GM21737 (cell line): ENCODE measurements around the gene OR2A2.
A peak's percentile ranks its signal among the peaks of the same experiment; 100 is the strongest.
"Not testable (repeated sequence)": the region's sequence is repeated elsewhere in the genome, so short reads cannot be mapped to it uniquely, and the experiment has no call there.

Source experiments
- ATAC-seq: cut with Tn5 transposase; IDR thresholded peaks from one replicate; pipeline ENCODE4 v1.9.1; 2021; ENCODE audit warnings: mild to moderate bottlenecking, moderate library complexity; ENCODE audit not compliant: unreplicated experiment

OR2A2 gene

GRCh38 chr7:144109283-144109682, at the start of gene OR2A2:
Gene OR2A2, plus strand, starts transcription at chr7:144109583. Its CDS starts 0 bp downstream, at chr7:144109583.
- no peak for ATAC-seq

- no peak for ATAC-seq
These were observed 45.7 kb upstream of the OR2A2 start for GRCh38 chr7:144063710-144064109.

- ATAC-seq, result no peak
These were observed 39.9 kb upstream of the OR2A2 start, which contains the start of gene OR2A25 for GRCh38 chr7:144069511-144069910. Gene OR2A25, plus strand, starts transcription at chr7:144069811. Its CDS starts 4,409 bp downstream, at chr7:144074220.

- no peak for ATAC-seq
These were observed 39.4 kb upstream of the OR2A2 start for GRCh38 chr7:144069953-144070352.

GRCh38 chr7:144074374-144074773, 35.0 kb upstream of the OR2A2 start:
- ATAC-seq, result no peak

GRCh38 chr7:144085978-144086377, 23.4 kb upstream of the OR2A2 start, which contains the start of gene OR2A12:
Gene OR2A12, plus strand, starts transcription at chr7:144086278. Its CDS starts 8,830 bp downstream, at chr7:144095108.
- no peak for ATAC-seq

GRCh38 chr7:144086730-144087129, 22.7 kb upstream of the OR2A2 start:
- no peak for ATAC-seq

- ATAC-seq, result no peak
These were observed 22.2 kb upstream of the OR2A2 start for GRCh38 chr7:144087230-144087629.

- no peak for ATAC-seq
These were observed 18.7 kb upstream of the OR2A2 start for GRCh38 chr7:144090667-144091066.

- ATAC-seq, result no peak
These were observed 10.6 kb upstream of the OR2A2 start for GRCh38 chr7:144098776-144099175.

- no peak for ATAC-seq
These were observed 8.8 kb upstream of the OR2A2 start for GRCh38 chr7:144100607-144101006.

GRCh38 chr7:144102041-144102440, 7.3 kb upstream of the OR2A2 start:
- no peak for ATAC-seq

GRCh38 chr7:144105211-144105610, 4.2 kb upstream of the OR2A2 start:
- no peak for ATAC-seq

- ATAC-seq, result no peak
These were observed 889 bp downstream of the OR2A2 start for GRCh38 chr7:144110272-144110671.

GRCh38 chr7:144113651-144114050, 4.3 kb downstream of the OR2A2 start:
- ATAC-seq, result no peak

- no peak for ATAC-seq
These were observed 9.0 kb downstream of the OR2A2 start for GRCh38 chr7:144118341-144118740.

GRCh38 chr7:144122876-144123275, 13.5 kb downstream of the OR2A2 start, which contains the start of gene OR2A14:
Gene OR2A14, plus strand, starts transcription at chr7:144123176. Its CDS starts 5,937 bp downstream, at chr7:144129113.
- ATAC-seq, result no peak

GRCh38 chr7:144127714-144128334, 18.4 kb downstream of the OR2A2 start:
- ATAC-seq, result peak; percentile 100

- ATAC-seq, result not testable (repeated sequence)
These were observed 20.2 kb downstream of the OR2A2 start for GRCh38 chr7:144129601-144130000.

GRCh38 chr7:144130730-144131129, 21.3 kb downstream of the OR2A2 start:
- ATAC-seq, result no peak

GRCh38 chr7:144132262-144132661, 22.9 kb downstream of the OR2A2 start:
- no peak for ATAC-seq

- ATAC-seq, result no peak
These were observed 23.9 kb downstream of the OR2A2 start for GRCh38 chr7:144133307-144133706.

- no peak for ATAC-seq
These were observed 24.7 kb downstream of the OR2A2 start for GRCh38 chr7:144134116-144134515.
